K562 (cell line): ENCODE data around the gene TRIM38. TPM values are rescaled to one million over a fixed set of nuclear protein-coding genes. Genes with fewer than 3 reads are reported as not detected.

ENCODE experiments used
- ATF4 ChIP-seq: fragments of 450-650 bp; formaldehyde crosslinking; IDR thresholded peaks from 2 replicates; pipeline ENCODE4 v1.4.0; 2022; ENCODE audit warnings: mild to moderate bottlenecking, moderate library complexity
- CBX5 ChIP-seq: IDR thresholded peaks from 2 replicates; pipeline ENCODE4 v1.6.1; 2014; ENCODE audit warnings: low read depth, borderline replicate concordance
- CHAMP1 ChIP-seq: fragments of 450-650 bp; IDR thresholded peaks from 2 replicates; pipeline ENCODE4 v1.6.1; 2016; ENCODE audit warnings: mild to moderate bottlenecking
- CHD4 ChIP-seq: fragments of 200-600 bp; sonication (generic); IDR thresholded peaks from 3 replicates; pipeline ENCODE4 v1.6.1; 2012; ENCODE audit warnings: low read depth, mild to moderate bottlenecking, mixed read lengths, low read length, inconsistent platforms; ENCODE audit not compliant: insufficient read depth, insufficient replicate concordance, poor library complexity, severe bottlenecking
- EGR1 ChIP-seq: fragments of 450-650 bp; conservative IDR thresholded peaks from 2 replicates; pipeline ENCODE4 v1.6.1; 2017; ENCODE audit warnings: mild to moderate bottlenecking
- EP400 ChIP-seq: fragments of 450-650 bp; IDR thresholded peaks from 2 replicates; pipeline ENCODE4 v1.6.1; 2017; ENCODE audit warnings: antibody characterized with exemption, mild to moderate bottlenecking, moderate library complexity
- GABPB1 ChIP-seq: sonication (generic); formaldehyde crosslinking; IDR thresholded peaks from 2 replicates; pipeline ENCODE4 v1.8.0; 2022; ENCODE audit warnings: mild to moderate bottlenecking, missing genetic modification reagents
- ILF3 ChIP-seq: fragments of 450-650 bp; IDR thresholded peaks from 2 replicates; pipeline ENCODE4 v1.6.1; 2018; ENCODE audit warnings: antibody characterized with exemption, mild to moderate bottlenecking, moderate library complexity, borderline replicate concordance
- KLF13 ChIP-seq: fragments of 450-650 bp; IDR thresholded peaks from 2 replicates; pipeline ENCODE4 v1.6.1; 2016; ENCODE audit warnings: missing genetic modification characterization, low read depth, mild to moderate bottlenecking, missing compliant biosample characterization, moderate library complexity, borderline replicate concordance
- MEF2A ChIP-seq: IDR thresholded peaks from 2 replicates; pipeline ENCODE4 v1.6.1; 2011; ENCODE audit warnings: low read depth, mild to moderate bottlenecking, low read length, moderate library complexity; ENCODE audit not compliant: control insufficient read depth
- MEF2D ChIP-seq: conservative IDR thresholded peaks from 2 replicates; pipeline ENCODE4 v1.6.1; 2016; ENCODE audit warnings: low read depth, missing genetic modification characterization, missing compliant biosample characterization
- NR4A1 ChIP-seq, 2 experiments: fragments of 250-450 bp in 1 of 2; fragments of 450-650 bp in 1 of 2; sonication (Bioruptor Pico) in 1 of 2; IDR thresholded peaks; 2 replicates each; pipeline versions ENCODE4 v1.4.0 to v1.6.1; 2016 to 2020; ENCODE audit warnings: mild to moderate bottlenecking in 2 of 2, missing compliant biosample characterization in 1 of 2, missing genetic modification characterization in 1 of 2, moderate library complexity in 1 of 2
- RNF219 ChIP-seq: fragments of 250-450 bp; sonication (Bioruptor Pico); IDR thresholded peaks from 2 replicates; pipeline ENCODE4 v1.5.0; 2022; ENCODE audit warnings: mild to moderate bottlenecking
- SNIP1 ChIP-seq: fragments of 450-650 bp; IDR thresholded peaks from 2 replicates; pipeline ENCODE4 v1.7.1; 2017; ENCODE audit warnings: low read depth, mild to moderate bottlenecking
- XRCC5 ChIP-seq: fragments of 200-400 bp; formaldehyde crosslinking; IDR thresholded peaks from 2 replicates; pipeline ENCODE4 v1.6.1; 2017; ENCODE audit warnings: low read depth, mild to moderate bottlenecking, low read length
- ZBTB2 ChIP-seq: fragments of 450-650 bp; IDR thresholded peaks from 2 replicates; pipeline ENCODE4 v1.6.1; 2016; ENCODE audit warnings: antibody characterized with exemption
- ZNF212 ChIP-seq: fragments of 450-650 bp; formaldehyde crosslinking; IDR thresholded peaks from 2 replicates; pipeline ENCODE4 v1.4.0; 2020; ENCODE audit warnings: mild to moderate bottlenecking
- ZNF41 ChIP-seq: fragments of 250-450 bp; sonication (Bioruptor Pico); conservative IDR thresholded peaks from 2 replicates; pipeline ENCODE4 v1.4.0; 2020; ENCODE audit warnings: mild to moderate bottlenecking
- ZNF512 ChIP-seq: IDR thresholded peaks from 2 replicates; pipeline ENCODE4 v1.6.1; 2016; ENCODE audit warnings: missing genetic modification characterization, missing compliant biosample characterization
- ZNF668 ChIP-seq: fragments of 250-450 bp; sonication (Bioruptor Pico); IDR thresholded peaks from 2 replicates; pipeline ENCODE4 v1.8.0; 2022; ENCODE audit warnings: mild to moderate bottlenecking, inconsistent platforms
- ZNF695 ChIP-seq: fragments of 450-650 bp; formaldehyde crosslinking; IDR thresholded peaks from 2 replicates; pipeline ENCODE4 v1.4.0; 2020; ENCODE audit warnings: mild to moderate bottlenecking, moderate library complexity
- polyA plus RNA-seq, 8 experiments: library from polyadenylated mRNA; depleted of rRNA in 4 of 8; stranded (reverse) in 5 of 8; unstranded in 3 of 8; fragments of >200 nt; fragmentation: Nextera tagmentation in 2 of 8; fragmentation: Illumina TruSeq in 1 of 8; extraction: Ambion mirVana in 2 of 8; extraction: Trizol in 1 of 8; gene quantifications; 2 replicates each; pipeline versions ENCODE4 v1.2.1 to v1.2.3, GENCODE V29; 2011 to 2014; ENCODE audit warnings: inconsistent platforms in 1 of 8, missing spikeins in 1 of 8
- total RNA-seq, 7 experiments: library from RNA; depleted of rRNA in 6 of 7; stranded (reverse); fragments of >200 nt in 6 of 7; fragmentation: Illumina TruSeq in 2 of 7; extraction: Trizol in 2 of 7; gene quantifications; 2 replicates each; pipeline versions ENCODE4 v1.2.1 to v1.2.3, GENCODE V29; 2011 to 2021; ENCODE audit warnings: low replicate concordance in 1 of 7

Gene TRIM38
- total and polyA plus RNA-seq, 9 of the 15 experiments (the other 6 are each of a cell fraction or from before 2014, with no cell fraction given), result 1.7 to 6.7 (median 6.3) TPM

GRCh38 chr6:26030716-26031115 is 68.1 kb downstream of the TRIM38 start (continued):
- TF ChIP-seq CHAMP1, result no peak
- no peak for TF ChIP-seq ZNF512 (tag)
- TF ChIP-seq ZNF668, result 0 out of 2 replicates have a peak, but pooled peaks have one; percentile 35
- peak; percentile 76 for TF ChIP-seq ILF3
- no peak for TF ChIP-seq ZNF212 (CRISPR knock-in tag)
- no peak for TF ChIP-seq GABPB1 (CRISPR knock-in tag)
- 0 out of 2 replicates have a peak, but pooled peaks have one; percentile 7 for TF ChIP-seq ATF4
- TF ChIP-seq ZNF41 (CRISPR knock-in tag), result no peak
- TF ChIP-seq XRCC5, result no peak
- TF ChIP-seq NR4A1 (CRISPR knock-in tag; IDR thresholded peaks at IDR 0.05), result no peak
- TF ChIP-seq NR4A1 (tag; IDR thresholded peaks at IDR 0.05), result no peak
- TF ChIP-seq ZNF695, result no peak
- 0 out of 2 replicates have a peak, but pooled peaks have one; percentile 29 for TF ChIP-seq SNIP1
- TF ChIP-seq EGR1, result no peak
- peak; percentile 5; the same call in 1 of the 2 replicates for TF ChIP-seq MEF2A
- TF ChIP-seq RNF219 (CRISPR knock-in tag), result no peak
- no peak for TF ChIP-seq MEF2D (tag)
- TF ChIP-seq CHD4, result no peak
- TF ChIP-seq CBX5, result no peak
- no peak for TF ChIP-seq EP400
- TF ChIP-seq ZBTB2, result no peak
- TF ChIP-seq KLF13 (tag), result no peak
